T follicular helper cell (primary cell): ENCODE data around the gene OTOGL.
A peak's percentile ranks its signal among the peaks of the same experiment; 100 is the strongest.
"Not testable (repeated sequence)": the region's sequence is repeated elsewhere in the genome, so short reads cannot be mapped to it uniquely, and the experiment has no call there.

ENCODE experiments used
- DNase-seq: peaks from one replicate; pipeline ENCODE4 v3.0.0-alpha.2; 2020; ENCODE audit warnings: low read depth

OTOGL gene

GRCh38 chr12:80135624-80136023, 36.3 kb downstream of the OTOGL start:
- no peak for DNase-seq

- DNase-seq = no peak
Measured at GRCh38 chr12:80140005-80140404, 40.7 kb downstream of the OTOGL start.

GRCh38 chr12:80142640-80143039, 43.3 kb downstream of the OTOGL start:
- DNase-seq = no peak

GRCh38 chr12:80143537-80143936, 44.2 kb downstream of the OTOGL start:
- DNase-seq = no peak

- DNase-seq = not testable (repeated sequence)
Measured at GRCh38 chr12:80149547-80150313, 50.4 kb downstream of the OTOGL start.

GRCh38 chr12:80151131-80151530, 51.8 kb downstream of the OTOGL start:
- no peak for DNase-seq

GRCh38 chr12:80154261-80154660, 54.9 kb downstream of the OTOGL start:
- no peak for DNase-seq

- no peak for DNase-seq
Measured at GRCh38 chr12:80156306-80156705, 57.0 kb downstream of the OTOGL start.

- no peak for DNase-seq
Measured at GRCh38 chr12:80157645-80158044, 58.3 kb downstream of the OTOGL start.

GRCh38 chr12:80161612-80162011, 62.3 kb downstream of the OTOGL start:
- no peak for DNase-seq

GRCh38 chr12:80162177-80162576, 62.8 kb downstream of the OTOGL start:
- no peak for DNase-seq

GRCh38 chr12:80165746-80166145, 66.4 kb downstream of the OTOGL start:
- DNase-seq = no peak

GRCh38 chr12:80166751-80167150, 67.4 kb downstream of the OTOGL start:
- DNase-seq = no peak

- no peak for DNase-seq
Measured at GRCh38 chr12:80168936-80169335, 69.6 kb downstream of the OTOGL start.

GRCh38 chr12:80170915-80171314, 71.6 kb downstream of the OTOGL start:
- DNase-seq = no peak

- no peak for DNase-seq
Measured at GRCh38 chr12:80173083-80173864, 73.9 kb downstream of the OTOGL start.

GRCh38 chr12:80175307-80175930, 76.1 kb downstream of the OTOGL start:
- no peak for DNase-seq

GRCh38 chr12:80176706-80177105, 77.4 kb downstream of the OTOGL start:
- DNase-seq = no peak

- DNase-seq = no peak
Measured at GRCh38 chr12:80178846-80179245, 79.5 kb downstream of the OTOGL start.

- no peak for DNase-seq
Measured at GRCh38 chr12:80183939-80184338, 84.6 kb downstream of the OTOGL start.

- no peak for DNase-seq
Measured at GRCh38 chr12:80184926-80185325, 85.6 kb downstream of the OTOGL start.

GRCh38 chr12:80186727-80187217, 87.4 kb downstream of the OTOGL start:
- DNase-seq = peak; percentile 7

- no peak for DNase-seq
Measured at GRCh38 chr12:80187660-80188090, 88.3 kb downstream of the OTOGL start.
